Activated CD8-positive, alpha-beta T cell treated with anti-CD3 and anti-CD28 coated beads for 36 hours (primary cell): ENCODE data around the gene PRPF6. TPM values are rescaled to one million over a fixed set of nuclear protein-coding genes. Genes with fewer than 3 reads are reported as not detected.

Experiments used
- ATAC-seq: fragments of 200-7000 bp; cut with Tn5 transposase; one replicate; pipeline ENCODE4 v1.10.0; 2021; ENCODE audit warnings: mild to moderate bottlenecking, moderate library complexity
- CTCF ChIA-PET: fragments of 350-600 bp; sonication (Branson Sonifier 250); formaldehyde crosslinking; loops from one replicate; lab custom pipeline; 2021; ENCODE audit warnings: antibody characterized with exemption; lab: Charles Lee
- POLR2A ChIA-PET: fragments of 350-600 bp; sonication (Branson Sonifier 250); formaldehyde crosslinking; loops from one replicate; lab custom pipeline; 2021; ENCODE audit warnings: antibody characterized with exemption; lab: Charles Lee
- DNase-seq: peaks from one replicate; pipeline ENCODE4 v3.0.0-alpha.2; 2020
- H3K27ac Mint-ChIP-seq: one replicate; pipeline ENCODE4 v1.8.0; 2021; ENCODE audit warnings: mild to moderate bottlenecking, mixed read lengths
- H3K27me3 Mint-ChIP-seq: one replicate; pipeline ENCODE4 v1.8.0; 2021; ENCODE audit warnings: mixed read lengths
- H3K36me3 Mint-ChIP-seq: one replicate; pipeline ENCODE4 v1.8.0; 2021; ENCODE audit warnings: low read depth, mixed read lengths
- H3K4me1 Mint-ChIP-seq: one replicate; pipeline ENCODE4 v1.8.0; 2021; ENCODE audit warnings: low read depth, mixed read lengths
- H3K4me3 Mint-ChIP-seq: one replicate; pipeline ENCODE4 v1.8.0; 2021; ENCODE audit warnings: mild to moderate bottlenecking, moderate library complexity, mixed read lengths
- H3K9me3 Mint-ChIP-seq: one replicate; pipeline ENCODE4 v1.8.0; 2021; ENCODE audit warnings: mixed read lengths
- CTCF ChIP-seq: fragments of 200-600 bp; IDR thresholded peaks from one replicate; pipeline ENCODE4 v1.8.0; 2022; ENCODE audit warnings: antibody characterized with exemption, mild to moderate bottlenecking
- intact Hi-C: fragments of 100-400 bp; cut with micrococcal nuclease; formaldehyde crosslinking; loops from one replicate; pipeline ENCODE4 v1.10.0; 2022
- total RNA-seq, 2 experiments: library from RNA; stranded (reverse); gene quantifications; one replicate each; pipeline ENCODE4 v1.2.3, GENCODE V29; 2021

Gene PRPF6
- total RNA-seq, 2 experiments from 2014 or later = 53.0 to 55.5 TPM

- intact Hi-C loops = no loop called here
- ATAC-seq (no peak), DNase-seq (no peak)
- H3K9me3 Mint-ChIP-seq = no peaks in the 10 kb centered on the region
- peaks cover 50% of the 10 kb centered on the region for H3K36me3 Mint-ChIP-seq
- H3K27me3 Mint-ChIP-seq = no peaks in the 10 kb centered on the region
- POLR2A ChIA-PET = no interaction called here
- TF ChIP-seq CTCF = no peak
- no peak overlapping the region for H3K27ac Mint-ChIP-seq
- H3K4me3 Mint-ChIP-seq = no peak overlapping the region
- CTCF ChIA-PET = no interaction called here
- H3K4me1 Mint-ChIP-seq = no peaks in the 10 kb centered on the region
Measured at GRCh38 chr20:64021124-64021975, 40.4 kb downstream of the PRPF6 start.

- no peak for TF ChIP-seq CTCF
- ChIA-PET POLR2A (interaction anchor here (1.0 kb wide), 1 partner anchor 13 kb away, joined by 5 read pairs; the partner anchor contains the start of gene C20orf204), CTCF (no interaction called here)
- intact Hi-C loops = no loop called here
- ATAC-seq (no peak), DNase-seq (no peak)
- no peaks in the 10 kb centered on the region for H3K9me3 Mint-ChIP-seq
- H3K36me3 Mint-ChIP-seq = peaks cover 53% of the 10 kb centered on the region
- H3K4me3 Mint-ChIP-seq = no peak overlapping the region
- H3K27me3 Mint-ChIP-seq = no peaks in the 10 kb centered on the region
- no peak overlapping the region for H3K27ac Mint-ChIP-seq
- no peaks in the 10 kb centered on the region for H3K4me1 Mint-ChIP-seq
Measured at GRCh38 chr20:64022671-64023360, 41.9 kb downstream of the PRPF6 start.

GRCh38 chr20:64023361-64024140, 42.6 kb downstream of the PRPF6 start:
- H3K4me1 Mint-ChIP-seq = no peaks in the 10 kb centered on the region
- H3K4me3 Mint-ChIP-seq = no peak overlapping the region
- intact Hi-C loops = no loop called here
- H3K27ac Mint-ChIP-seq = no peak overlapping the region
- DNase-seq (no peak), ATAC-seq (no peak)
- no peak for TF ChIP-seq CTCF
- ChIA-PET CTCF (no interaction called here), POLR2A (interaction anchor here (0.6 to 1.0 kb wide), 2 partner anchors 12 to 505 kb away, joined by 3 to 5 read pairs; partner anchors contain the start of gene C20orf204)
- peaks cover 50% of the 10 kb centered on the region for H3K36me3 Mint-ChIP-seq
- no peaks in the 10 kb centered on the region for H3K27me3 Mint-ChIP-seq
- H3K9me3 Mint-ChIP-seq = no peaks in the 10 kb centered on the region

- CTCF ChIA-PET = no interaction called here
- intact Hi-C loops = no loop called here
- no peaks in the 10 kb centered on the region for H3K9me3 Mint-ChIP-seq
- H3K27me3 Mint-ChIP-seq = no peaks in the 10 kb centered on the region
- no peak overlapping the region for H3K27ac Mint-ChIP-seq
- H3K4me3 Mint-ChIP-seq = no peak overlapping the region
- H3K36me3 Mint-ChIP-seq = peaks cover 46% of the 10 kb centered on the region
- no peak for TF ChIP-seq CTCF
- no peaks in the 10 kb centered on the region for H3K4me1 Mint-ChIP-seq
- no peak for ATAC-seq
- POLR2A ChIA-PET = interaction anchor here (0.6 to 1.0 kb wide), 2 partner anchors 119 to 506 kb away, joined by 3 read pairs; no protein-coding TSS in a partner anchor
- DNase-seq = no peak
Measured at GRCh38 chr20:64024141-64024990, 43.4 kb downstream of the PRPF6 start.
